ENCODE measurements around the gene WDR7. TPM values are rescaled to one million over a fixed set of nuclear protein-coding genes. Genes with fewer than 3 reads are reported as not detected.

Gene WDR7
- total RNA-seq, 4 donors from 2014 or later, result 9.4 to 26.1 (median 19.2) TPM

- Histone ChIP-seq H3K27me3 (no peaks in the 10 kb centered on the region), H3K9me3 (no peaks in the 10 kb centered on the region), H3K36me3 (no peaks in the 10 kb centered on the region), H3K4me3 (no peak overlapping the region), H3K27ac (no peak overlapping the region), H3K4me1 (no peaks in the 10 kb centered on the region)
- TF ChIP-seq CTCF (IDR thresholded peaks at IDR 0.05) (no peak), POLR2A (IDR thresholded peaks at IDR 0.05) (no peak)
- intact Hi-C loops (cut with DNase I), result no loop called here
- WGBS, 2 donors, result 90 to 96% methylated on average over 4 of the region's 4 CpGs
- DNase-seq, result no peak
Observed at GRCh38 chr18:56995579-56996188, 344.5 kb downstream of the WDR7 start.

- no peaks in the 10 kb centered on the region for H3K27me3 ChIP-seq
- DNase-seq, result no peak
- 59 to 81% methylated on average over 2 of the region's 2 CpGs for WGBS, 2 donors
- no peak overlapping the region for H3K27ac ChIP-seq
- no peaks in the 10 kb centered on the region for H3K4me1 ChIP-seq
- H3K9me3 ChIP-seq, result no peaks in the 10 kb centered on the region
- no peaks in the 10 kb centered on the region for H3K36me3 ChIP-seq
- no peak for TF ChIP-seq CTCF (IDR thresholded peaks at IDR 0.05)
- TF ChIP-seq POLR2A (IDR thresholded peaks at IDR 0.05), result no peak
- no peak overlapping the region for H3K4me3 ChIP-seq
- intact Hi-C loops (cut with DNase I), result no loop called here
Observed at GRCh38 chr18:56997200-56997599, 346.0 kb downstream of the WDR7 start.

- Histone ChIP-seq H3K4me3 (no peak overlapping the region), H3K4me1 (peaks cover 0 to 9% (median 3%) of the 10 kb centered on the region in 3 donors), H3K36me3 (no peaks in the 10 kb centered on the region), H3K27ac (no peak overlapping the region), H3K27me3 (no peaks in the 10 kb centered on the region), H3K9me3 (no peaks in the 10 kb centered on the region)
- DNase-seq, result no peak
- 84 to 98% methylated on average over 3 of the region's 3 CpGs for WGBS, 2 donors
- TF ChIP-seq POLR2A (IDR thresholded peaks at IDR 0.05) (no peak), CTCF (IDR thresholded peaks at IDR 0.05) (no peak)
- intact Hi-C loops (cut with DNase I), result no loop called here
Observed at GRCh38 chr18:56999823-57000222, 348.7 kb downstream of the WDR7 start.

GRCh38 chr18:57002627-57003026 lies 351.5 kb downstream of the WDR7 start:
- Histone ChIP-seq H3K4me1 (peaks cover 0 to 13% (median 3%) of the 10 kb centered on the region in 3 donors), H3K27me3 (no peaks in the 10 kb centered on the region), H3K27ac (no peak overlapping the region), H3K9me3 (no peaks in the 10 kb centered on the region), H3K4me3 (no peak overlapping the region), H3K36me3 (no peaks in the 10 kb centered on the region)
- TF ChIP-seq POLR2A (IDR thresholded peaks at IDR 0.05) (no peak), CTCF (IDR thresholded peaks at IDR 0.05) (no peak)
- intact Hi-C loops (cut with DNase I), result no loop called here
- 38 to 65% methylated on average over 2 of the region's 2 CpGs for WGBS, 2 donors
- DNase-seq, result no peak

- Histone ChIP-seq H3K27ac (no peak overlapping the region), H3K9me3 (no peaks in the 10 kb centered on the region), H3K4me1 (peaks cover 0 to 13% (median 3%) of the 10 kb centered on the region in 3 donors), H3K27me3 (no peaks in the 10 kb centered on the region), H3K4me3 (no peak overlapping the region), H3K36me3 (no peaks in the 10 kb centered on the region)
- DNase-seq, result no peak
- TF ChIP-seq POLR2A (IDR thresholded peaks at IDR 0.05) (no peak), CTCF (IDR thresholded peaks at IDR 0.05) (no peak)
- 56 to 63% methylated on average over 2 of the region's 2 CpGs for WGBS, 2 donors
- intact Hi-C loops (cut with DNase I), result no loop called here
Observed at GRCh38 chr18:57003342-57003741, 352.2 kb downstream of the WDR7 start.

Measured in esophagus squamous epithelium (tissue), 5 donors.